Measurements from ENCODE around the gene PARPBP. TPM values are rescaled to one million over a fixed set of nuclear protein-coding genes. Genes with fewer than 3 reads are reported as not detected.

Gene PARPBP
- total RNA-seq, 4 donors from 2014 or later = 0.31 to 3.1 (median 0.89) TPM

DNA sequence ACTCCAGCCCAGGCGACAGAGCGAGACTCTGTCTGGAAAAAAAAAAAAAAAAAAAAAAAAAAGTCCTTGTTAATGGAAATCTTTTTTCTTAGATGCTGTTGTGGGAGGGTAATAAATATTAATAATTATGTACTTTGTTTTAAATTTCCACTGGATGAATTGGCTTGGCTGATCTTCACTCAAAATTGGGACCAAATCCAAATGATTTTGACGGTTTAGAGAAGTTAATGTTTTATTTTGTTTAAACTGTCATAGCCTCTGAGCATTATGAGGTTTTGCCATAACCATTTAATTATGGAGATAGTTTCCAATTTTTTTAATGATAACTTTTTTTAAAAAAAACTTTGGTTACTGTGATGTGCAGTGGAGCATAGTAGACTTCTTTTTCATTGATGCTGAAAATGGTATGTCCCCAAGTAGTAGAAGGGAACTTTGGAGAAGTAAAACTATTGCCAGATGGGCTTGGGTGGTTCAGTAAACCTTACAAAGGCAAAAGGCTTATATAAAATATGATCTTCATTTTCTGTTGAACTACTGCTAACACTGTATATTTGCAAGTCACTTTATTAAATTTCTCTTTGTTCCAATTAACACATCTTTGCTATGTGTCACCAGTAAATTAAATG is 81.6 kb downstream of the PARPBP start:
- no peaks in the 10 kb centered on the region for H3K27me3 ChIP-seq
- intact Hi-C loops (cut with DNase I; ENCODE audit: low total_unique reads) = no loop called here
- no peaks in the 10 kb centered on the region for H3K4me1 ChIP-seq
- H3K36me3 ChIP-seq = no peaks in the 10 kb centered on the region
- ATAC-seq (no peak), DNase-seq (no peak)
- H3K4me3 ChIP-seq = no peak overlapping the region
- H3K9me3 ChIP-seq = no peaks in the 10 kb centered on the region
- H3K27ac ChIP-seq = no peak overlapping the region
- TF ChIP-seq POLR2A (IDR thresholded peaks at IDR 0.05) = no peak
- TF ChIP-seq, protein P1, sequence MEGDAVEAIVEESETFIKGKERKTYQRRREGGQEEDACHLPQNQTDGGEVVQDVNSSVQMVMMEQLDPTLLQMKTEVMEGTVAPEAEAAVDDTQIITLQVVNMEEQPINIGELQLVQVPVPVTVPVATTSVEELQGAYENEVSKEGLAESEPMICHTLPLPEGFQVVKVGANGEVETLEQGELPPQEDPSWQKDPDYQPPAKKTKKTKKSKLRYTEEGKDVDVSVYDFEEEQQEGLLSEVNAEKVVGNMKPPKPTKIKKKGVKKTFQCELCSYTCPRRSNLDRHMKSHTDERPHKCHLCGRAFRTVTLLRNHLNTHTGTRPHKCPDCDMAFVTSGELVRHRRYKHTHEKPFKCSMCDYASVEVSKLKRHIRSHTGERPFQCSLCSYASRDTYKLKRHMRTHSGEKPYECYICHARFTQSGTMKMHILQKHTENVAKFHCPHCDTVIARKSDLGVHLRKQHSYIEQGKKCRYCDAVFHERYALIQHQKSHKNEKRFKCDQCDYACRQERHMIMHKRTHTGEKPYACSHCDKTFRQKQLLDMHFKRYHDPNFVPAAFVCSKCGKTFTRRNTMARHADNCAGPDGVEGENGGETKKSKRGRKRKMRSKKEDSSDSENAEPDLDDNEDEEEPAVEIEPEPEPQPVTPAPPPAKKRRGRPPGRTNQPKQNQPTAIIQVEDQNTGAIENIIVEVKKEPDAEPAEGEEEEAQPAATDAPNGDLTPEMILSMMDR (IDR thresholded peaks at IDR 0.05 in 4 of 5, conservative IDR thresholded peaks at IDR 0.05 in 1 of 5) = no peak
- in situ Hi-C loops (cut with MboI; ENCODE audit: low sequenced_read_pairs in 4 of 4) = no loop called here

DNA sequence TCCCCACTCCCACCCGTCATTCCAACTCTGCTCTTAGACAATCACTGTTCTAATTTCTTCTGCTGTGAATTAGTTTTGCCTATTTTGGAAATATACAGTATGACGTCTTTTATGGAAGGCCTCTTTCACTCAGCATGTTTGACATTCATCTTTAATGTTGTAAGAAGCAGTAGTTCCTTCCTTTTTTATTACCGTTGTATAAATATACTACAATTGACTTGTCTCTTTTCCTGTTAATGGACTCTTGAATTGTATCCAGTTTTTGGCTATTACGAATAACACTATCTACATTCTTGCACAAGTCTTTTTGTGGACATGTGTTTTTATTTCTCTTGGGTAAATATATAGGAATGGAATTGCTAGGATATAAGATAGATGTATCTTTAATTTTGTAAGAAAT is 82.6 kb downstream of the PARPBP start:
- TF ChIP-seq POLR2A (IDR thresholded peaks at IDR 0.05) = no peak
- TF ChIP-seq, protein P1 (IDR thresholded peaks at IDR 0.05 in 4 of 5, conservative IDR thresholded peaks at IDR 0.05 in 1 of 5) = no peak
- Histone ChIP-seq H3K36me3 (no peaks in the 10 kb centered on the region), H3K27ac (no peak overlapping the region), H3K4me1 (no peaks in the 10 kb centered on the region), H3K4me3 (no peak overlapping the region), H3K27me3 (no peaks in the 10 kb centered on the region), H3K9me3 (no peaks in the 10 kb centered on the region)
- DNase-seq (no peak), ATAC-seq (no peak)
- intact Hi-C loops (cut with DNase I; ENCODE audit: low total_unique reads) (no loop called here), in situ Hi-C loops (cut with MboI; ENCODE audit: low sequenced_read_pairs in 4 of 4) (no loop called here)

DNA sequence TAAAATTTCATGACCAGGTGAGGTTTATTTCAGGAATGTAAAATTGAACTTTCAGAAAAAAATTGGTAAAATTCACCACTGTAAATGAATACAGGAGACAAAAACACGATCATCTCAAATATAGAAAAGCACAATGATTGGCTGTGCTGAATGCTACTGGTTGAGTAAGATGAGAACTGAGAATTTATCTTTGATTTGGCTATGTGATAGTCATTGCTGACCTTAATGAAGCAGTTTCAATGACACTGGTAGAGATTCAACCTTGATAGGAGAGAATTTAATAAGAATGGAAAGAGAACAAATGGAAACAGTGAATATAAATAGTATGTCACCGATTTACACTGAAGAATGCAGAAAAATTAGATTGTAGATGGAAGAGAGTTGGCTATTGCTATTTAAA is 84.0 kb downstream of the PARPBP start:
- intact Hi-C loops (cut with DNase I; ENCODE audit: low total_unique reads) = no loop called here
- no peak for TF ChIP-seq POLR2A (IDR thresholded peaks at IDR 0.05)
- TF ChIP-seq, protein P1 (IDR thresholded peaks at IDR 0.05 in 4 of 5, conservative IDR thresholded peaks at IDR 0.05 in 1 of 5) = no peak
- no peak overlapping the region for H3K4me3 ChIP-seq
- H3K27ac ChIP-seq = no peak overlapping the region
- DNase-seq = no peak
- in situ Hi-C loops (cut with MboI; ENCODE audit: low sequenced_read_pairs in 4 of 4) = no loop called here
- H3K27me3 ChIP-seq = no peaks in the 10 kb centered on the region
- ATAC-seq = no peak
- no peaks in the 10 kb centered on the region for H3K36me3 ChIP-seq
- H3K9me3 ChIP-seq = peaks cover 0 to 4% (median 0%) of the 10 kb centered on the region in 3 donors
- H3K4me1 ChIP-seq = no peaks in the 10 kb centered on the region

DNA sequence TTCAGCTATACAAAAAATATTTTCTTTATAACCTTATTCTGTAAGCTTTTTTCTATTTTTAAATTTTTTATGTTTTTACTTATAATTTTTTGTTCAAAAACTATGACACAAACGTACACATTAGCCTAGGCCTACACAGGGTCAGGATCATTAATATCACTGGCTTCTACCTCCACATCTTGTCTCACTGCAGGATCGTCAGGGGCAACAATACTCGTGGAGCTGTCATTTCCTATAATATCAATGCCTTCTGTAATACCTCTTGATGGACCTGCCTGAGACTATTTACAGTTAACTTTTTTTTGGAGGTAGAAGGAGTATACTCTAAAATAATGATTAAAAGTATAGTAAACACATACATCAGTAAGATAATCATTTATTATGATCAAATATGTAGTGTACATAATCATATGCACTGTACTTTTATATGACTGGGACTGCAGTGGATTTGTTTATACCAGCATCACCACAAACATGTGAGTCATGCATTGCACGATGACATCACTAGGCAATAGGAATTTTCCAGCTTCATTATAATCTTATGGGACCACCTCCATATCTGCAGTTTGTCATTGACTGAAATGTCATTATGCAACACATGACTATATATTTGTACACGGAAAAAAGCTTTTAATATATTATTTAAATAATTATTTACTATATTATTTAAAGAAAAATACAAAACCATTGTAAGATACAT is 96.2 kb downstream of the PARPBP start:
- in situ Hi-C loops (cut with MboI; ENCODE audit: low sequenced_read_pairs in 4 of 4) = no loop called here
- no peak for DNase-seq
- Histone ChIP-seq H3K9me3 (no peaks in the 10 kb centered on the region), H3K4me1 (no peaks in the 10 kb centered on the region), H3K36me3 (no peaks in the 10 kb centered on the region), H3K4me3 (no peak overlapping the region), H3K27ac (no peak overlapping the region), H3K27me3 (no peaks in the 10 kb centered on the region)
- no peak for ATAC-seq
- TF ChIP-seq POLR2A (IDR thresholded peaks at IDR 0.05) = no peak
- TF ChIP-seq, protein P1 (IDR thresholded peaks at IDR 0.05 in 4 of 5, conservative IDR thresholded peaks at IDR 0.05 in 1 of 5) = no peak
- intact Hi-C loops (cut with DNase I; ENCODE audit: low total_unique reads) = no loop called here

Data from gastrocnemius medialis (tissue), 4 donors.